H9 (cell line): ENCODE measurements around the gene AFG1L. TPM values are rescaled to one million over a fixed set of nuclear protein-coding genes. Genes with fewer than 3 reads are reported as not detected.

ENCODE experiments used
- DNase-seq: peaks from one replicate; pipeline ENCODE4 v3.0.0-alpha.2; 2017
- H2AFZ ChIP-seq: one replicate; pipeline ENCODE4 v1.6.1; 2013; ENCODE audit warnings: mild to moderate bottlenecking, low read length, control low read depth, moderate library complexity
- H2AK5ac ChIP-seq: 2 replicates; pipeline ENCODE4 v1.6.1; 2013; ENCODE audit warnings: low read length, control low read depth, mixed read lengths; ENCODE audit not compliant: insufficient read length
- H2BK120ac ChIP-seq: one replicate; pipeline ENCODE4 v1.6.1; 2013; ENCODE audit warnings: low read depth, mild to moderate bottlenecking, low read length, control low read depth, inconsistent platforms; ENCODE audit not compliant: poor library complexity, severe bottlenecking
- H2BK12ac ChIP-seq: 2 replicates; pipeline ENCODE4 v1.6.1; 2013; ENCODE audit warnings: low read length, control low read depth, mixed read lengths, low read depth; ENCODE audit not compliant: insufficient read length
- H2BK15ac ChIP-seq: 2 replicates; pipeline ENCODE4 v1.6.1; 2013; ENCODE audit warnings: low read depth, low read length, control low read depth
- H2BK20ac ChIP-seq: one replicate; pipeline ENCODE4 v1.6.1; 2013; ENCODE audit warnings: low read depth, mild to moderate bottlenecking, low read length, control low read depth, inconsistent platforms; ENCODE audit not compliant: poor library complexity, severe bottlenecking
- H2BK5ac ChIP-seq: 2 replicates; pipeline ENCODE4 v1.6.1; 2013; ENCODE audit warnings: low read length, control low read depth, mixed read lengths; ENCODE audit not compliant: insufficient read length
- H3K14ac ChIP-seq: 2 replicates; pipeline ENCODE4 v1.6.1; 2013; ENCODE audit warnings: low read length, control low read depth; ENCODE audit not compliant: insufficient read depth
- H3K18ac ChIP-seq: 2 replicates; pipeline ENCODE4 v1.6.1; 2013; ENCODE audit warnings: low read depth, mild to moderate bottlenecking, mixed read lengths, low read length, control low read depth; ENCODE audit not compliant: insufficient read length
- H3K23ac ChIP-seq: 2 replicates; pipeline ENCODE4 v1.6.1; 2013; ENCODE audit warnings: low read length, control low read depth, mixed read lengths, low read depth; ENCODE audit not compliant: insufficient read length
- H3K23me2 ChIP-seq: 2 replicates; pipeline ENCODE4 v1.6.1; 2013; ENCODE audit warnings: low read depth, mild to moderate bottlenecking, mixed read lengths, low read length, control low read depth; ENCODE audit not compliant: insufficient read length, poor library complexity, severe bottlenecking
- H3K27ac ChIP-seq: 2 replicates; pipeline ENCODE4 v1.5.1; 2013; ENCODE audit warnings: low read length, control low read depth, mixed read lengths, low read depth; ENCODE audit not compliant: insufficient read length
- H3K27me3 ChIP-seq: 2 replicates; pipeline ENCODE4 v1.6.1; 2013; ENCODE audit warnings: low read length, control low read depth, inconsistent platforms; ENCODE audit not compliant: insufficient read depth
- H3K4ac ChIP-seq: 2 replicates; pipeline ENCODE4 v1.6.1; 2013; ENCODE audit warnings: low read depth, mild to moderate bottlenecking, control low read depth, inconsistent platforms, low read length, moderate library complexity
- H3K4me1 ChIP-seq: 2 replicates; pipeline ENCODE4 v1.6.1; 2013; ENCODE audit warnings: low read length, control low read depth, inconsistent platforms; ENCODE audit not compliant: insufficient read depth
- H3K4me2 ChIP-seq: 2 replicates; pipeline ENCODE4 v1.6.1; 2013; ENCODE audit warnings: low read length, control low read depth, mixed read lengths; ENCODE audit not compliant: insufficient read length, insufficient read depth
- H3K56ac ChIP-seq: 2 replicates; pipeline ENCODE4 v1.6.1; 2013; ENCODE audit warnings: low read depth, mild to moderate bottlenecking, mixed read lengths, low read length, control low read depth; ENCODE audit not compliant: insufficient read length
- H3K79me1 ChIP-seq: 2 replicates; pipeline ENCODE4 v1.6.1; 2013; ENCODE audit warnings: low read depth, mild to moderate bottlenecking, moderate library complexity, low read length, control low read depth, inconsistent platforms; ENCODE audit not compliant: insufficient read depth, poor library complexity, severe bottlenecking
- H3K79me2 ChIP-seq: 2 replicates; pipeline ENCODE4 v1.6.1; 2013; ENCODE audit warnings: low read length, control low read depth, inconsistent platforms; ENCODE audit not compliant: insufficient read depth
- H3K9ac ChIP-seq: 2 replicates; pipeline ENCODE4 v1.6.1; 2013; ENCODE audit warnings: low read length, control low read depth, mixed read lengths; ENCODE audit not compliant: insufficient read length; ENCODE audit errors: extremely low read depth
- H3K9me3 ChIP-seq: one replicate; pipeline ENCODE4 v1.6.1; 2013; ENCODE audit warnings: low read depth, low read length, inconsistent platforms; ENCODE audit not compliant: control insufficient read depth
- H3T11ph ChIP-seq: one replicate; pipeline ENCODE4 v1.6.1; 2013; ENCODE audit warnings: mild to moderate bottlenecking, low read length, control low read depth, inconsistent platforms
- H4K20me1 ChIP-seq: one replicate; pipeline ENCODE4 v1.6.1; 2013; ENCODE audit not compliant: control insufficient read depth, insufficient read length, insufficient read depth
- H4K5ac ChIP-seq: 2 replicates; pipeline ENCODE4 v1.6.1; 2013; ENCODE audit warnings: low read depth, mild to moderate bottlenecking, mixed read lengths, low read length, control low read depth; ENCODE audit not compliant: insufficient read length
- H4K8ac ChIP-seq: replicated peaks from 2 replicates; pipeline ENCODE4 v1.6.1; 2013; ENCODE audit warnings: low read length, control low read depth, mixed read lengths, low read depth; ENCODE audit not compliant: insufficient read length
- H4K91ac ChIP-seq: 2 replicates; pipeline ENCODE4 v1.6.1; 2013; ENCODE audit warnings: low read depth, mild to moderate bottlenecking, moderate library complexity, mixed read lengths, low read length, control low read depth; ENCODE audit not compliant: insufficient read length
- H3K27ac Mint-ChIP-seq, 3 experiments: 2 replicates in 2 of 3; 3 replicates in 1 of 3; pipeline ENCODE4 v1.8.0; 2020 to 2021; ENCODE audit warnings: mixed read lengths in 3 of 3, mild to moderate bottlenecking in 1 of 3, moderate library complexity in 1 of 3
- H3K27me3 Mint-ChIP-seq: 2 replicates; pipeline ENCODE4 v1.8.0; 2021; ENCODE audit warnings: low read depth, mild to moderate bottlenecking, moderate library complexity, mixed read lengths
- H3K36me3 Mint-ChIP-seq, 3 experiments: 2 replicates in 2 of 3; 3 replicates in 1 of 3; pipeline ENCODE4 v1.8.0; 2020 to 2021; ENCODE audit warnings: low read depth in 3 of 3, mixed read lengths in 3 of 3; ENCODE audit not compliant: insufficient read depth in 1 of 3
- H3K4me1 Mint-ChIP-seq, 2 experiments: 2 replicates each; pipeline ENCODE4 v1.8.0; 2020; ENCODE audit warnings: mixed read lengths in 2 of 2
- H3K4me3 Mint-ChIP-seq, 2 experiments: 2 replicates in 1 of 2; 3 replicates in 1 of 2; pipeline ENCODE4 v1.8.0; 2020 to 2021; ENCODE audit warnings: mild to moderate bottlenecking in 2 of 2, mixed read lengths in 2 of 2, moderate library complexity in 1 of 2
- H3K9me3 Mint-ChIP-seq, 2 experiments: 2 replicates in 1 of 2; 3 replicates in 1 of 2; pipeline ENCODE4 v1.8.0; 2020; ENCODE audit warnings: mild to moderate bottlenecking in 2 of 2, mixed read lengths in 2 of 2, moderate library complexity in 1 of 2
- WGBS: extraction: QIAGEN DNeasy Blood & Tissue Kit; methylation state at CpG from one replicate; pipeline ENCODE4 v1.1.7; 2013; ENCODE audit warnings: missing lambda C conversion rate, low lambda C conversion rate, mixed read lengths; ENCODE audit not compliant: insufficient read length; ENCODE audit errors: extremely low coverage; 5-methylcytosine and 5-hydroxymethylcytosine counted together
- total RNA-seq: library from RNA; stranded (reverse); gene quantifications from 2 replicates; pipeline ENCODE4 v1.2.1, GENCODE V29; 2021
- TF ChIP-seq, protein P1 (sequence below): fragments of 200-600 bp; sonication (generic); conservative IDR thresholded peaks from 3 replicates; pipeline ENCODE4 v1.8.0; 2021; ENCODE audit warnings: antibody characterized with exemption, mild to moderate bottlenecking

Gene AFG1L
- total RNA-seq, 1 experiment from 2014 or later, result 4.7 TPM

DNA sequence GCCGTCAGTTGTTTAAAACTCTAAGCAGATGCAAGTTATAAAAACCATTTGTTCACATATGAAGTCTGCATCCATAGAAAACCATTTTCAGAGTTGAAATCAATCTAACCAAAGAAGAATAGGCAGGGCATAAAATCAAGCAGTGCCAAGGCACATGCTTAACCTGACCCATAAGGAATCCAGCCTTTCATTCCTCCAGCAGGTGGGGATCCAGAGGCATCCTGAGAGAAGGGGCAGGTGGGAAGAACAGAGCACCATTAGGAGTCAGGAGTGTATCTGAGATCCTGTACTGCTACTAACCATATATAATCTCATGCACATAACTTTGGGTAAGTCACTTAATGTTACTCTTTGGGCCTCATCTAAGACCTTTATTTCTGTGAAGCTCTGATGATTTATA lies 236.5 kb downstream of the AFG1L start:
- H2BK15ac ChIP-seq, result no peak overlapping the region
- Mint-ChIP-seq H3K27me3 (peaks cover 9% of the 10 kb centered on the region), H3K4me1 (no peaks in the 10 kb centered on the region), H3K36me3 (no peaks in the 10 kb centered on the region), H3K4me3 (no peak overlapping the region), H3K27ac (no peak overlapping the region), H3K9me3 (no peaks in the 10 kb centered on the region)
- no peak overlapping the region for H2AK5ac ChIP-seq
- no peaks in the 10 kb centered on the region for H3K23me2 ChIP-seq
- TF ChIP-seq, protein P1, sequence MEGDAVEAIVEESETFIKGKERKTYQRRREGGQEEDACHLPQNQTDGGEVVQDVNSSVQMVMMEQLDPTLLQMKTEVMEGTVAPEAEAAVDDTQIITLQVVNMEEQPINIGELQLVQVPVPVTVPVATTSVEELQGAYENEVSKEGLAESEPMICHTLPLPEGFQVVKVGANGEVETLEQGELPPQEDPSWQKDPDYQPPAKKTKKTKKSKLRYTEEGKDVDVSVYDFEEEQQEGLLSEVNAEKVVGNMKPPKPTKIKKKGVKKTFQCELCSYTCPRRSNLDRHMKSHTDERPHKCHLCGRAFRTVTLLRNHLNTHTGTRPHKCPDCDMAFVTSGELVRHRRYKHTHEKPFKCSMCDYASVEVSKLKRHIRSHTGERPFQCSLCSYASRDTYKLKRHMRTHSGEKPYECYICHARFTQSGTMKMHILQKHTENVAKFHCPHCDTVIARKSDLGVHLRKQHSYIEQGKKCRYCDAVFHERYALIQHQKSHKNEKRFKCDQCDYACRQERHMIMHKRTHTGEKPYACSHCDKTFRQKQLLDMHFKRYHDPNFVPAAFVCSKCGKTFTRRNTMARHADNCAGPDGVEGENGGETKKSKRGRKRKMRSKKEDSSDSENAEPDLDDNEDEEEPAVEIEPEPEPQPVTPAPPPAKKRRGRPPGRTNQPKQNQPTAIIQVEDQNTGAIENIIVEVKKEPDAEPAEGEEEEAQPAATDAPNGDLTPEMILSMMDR, result peak; percentile 58
- H2BK20ac ChIP-seq, result no peak overlapping the region
- no peaks in the 10 kb centered on the region for H3K27me3 ChIP-seq
- no peak overlapping the region for H4K8ac ChIP-seq
- H3K4me1 ChIP-seq, result no peaks in the 10 kb centered on the region
- no peak overlapping the region for H4K91ac ChIP-seq
- no peak overlapping the region for H3K4me2 ChIP-seq
- no peak overlapping the region for H3K9ac ChIP-seq
- H2AFZ ChIP-seq, result no peak overlapping the region
- DNase-seq, result no peak
- no peak overlapping the region for H3T11ph ChIP-seq
- H2BK5ac ChIP-seq, result no peak overlapping the region
- no peak overlapping the region for H3K23ac ChIP-seq
- H3K14ac ChIP-seq, result no peak overlapping the region
- H3K27ac ChIP-seq, result no peak overlapping the region
- H4K5ac ChIP-seq, result no peak overlapping the region
- H3K56ac ChIP-seq, result no peak overlapping the region
- H2BK12ac ChIP-seq, result no peak overlapping the region
- no peak overlapping the region for H3K4ac ChIP-seq
- H4K20me1 ChIP-seq, result no peaks in the 10 kb centered on the region
- no peaks in the 10 kb centered on the region for H3K9me3 ChIP-seq
- H3K79me1 ChIP-seq, result no peaks in the 10 kb centered on the region
- WGBS, result no CpG with 5 or more reads among the region's 1 CpG
- no peaks in the 10 kb centered on the region for H3K79me2 ChIP-seq
- H2BK120ac ChIP-seq, result no peak overlapping the region
- H3K18ac ChIP-seq, result no peak overlapping the region
